WI38 (cell line): ENCODE measurements around the gene RABL3.

Experiments
- H3K4me3 ChIP-seq: 2 replicates; pipeline ENCODE4 v1.5.1; 2011; ENCODE audit warnings: low read depth, mild to moderate bottlenecking, control low read depth, low read length
- TF ChIP-seq, protein P1 (sequence below): IDR thresholded peaks from 2 replicates; pipeline ENCODE4 v1.5.1; 2012; ENCODE audit warnings: low read depth, mild to moderate bottlenecking, control low read depth, low read length

The RABL3 gene

DNA sequence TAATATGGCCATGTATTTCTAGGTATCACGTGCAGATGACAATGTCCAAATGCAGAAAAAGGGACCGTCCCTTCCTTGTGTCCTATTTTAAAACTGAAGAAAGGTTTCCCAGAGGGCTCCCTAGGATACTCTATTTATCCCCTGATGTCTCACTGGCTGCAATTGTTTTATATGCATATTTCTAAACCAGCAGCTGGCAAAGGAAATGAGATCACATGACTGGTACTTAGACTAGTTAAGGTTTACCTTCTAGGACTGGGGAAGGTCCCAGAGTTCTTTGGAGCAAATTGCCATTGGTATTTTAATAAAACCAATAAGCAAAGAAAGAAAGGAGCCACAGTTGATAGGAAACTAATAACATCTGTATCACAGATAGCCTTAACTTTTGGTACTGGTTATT is 29.8 kb upstream of the RABL3 start:
- TF ChIP-seq, protein P1, sequence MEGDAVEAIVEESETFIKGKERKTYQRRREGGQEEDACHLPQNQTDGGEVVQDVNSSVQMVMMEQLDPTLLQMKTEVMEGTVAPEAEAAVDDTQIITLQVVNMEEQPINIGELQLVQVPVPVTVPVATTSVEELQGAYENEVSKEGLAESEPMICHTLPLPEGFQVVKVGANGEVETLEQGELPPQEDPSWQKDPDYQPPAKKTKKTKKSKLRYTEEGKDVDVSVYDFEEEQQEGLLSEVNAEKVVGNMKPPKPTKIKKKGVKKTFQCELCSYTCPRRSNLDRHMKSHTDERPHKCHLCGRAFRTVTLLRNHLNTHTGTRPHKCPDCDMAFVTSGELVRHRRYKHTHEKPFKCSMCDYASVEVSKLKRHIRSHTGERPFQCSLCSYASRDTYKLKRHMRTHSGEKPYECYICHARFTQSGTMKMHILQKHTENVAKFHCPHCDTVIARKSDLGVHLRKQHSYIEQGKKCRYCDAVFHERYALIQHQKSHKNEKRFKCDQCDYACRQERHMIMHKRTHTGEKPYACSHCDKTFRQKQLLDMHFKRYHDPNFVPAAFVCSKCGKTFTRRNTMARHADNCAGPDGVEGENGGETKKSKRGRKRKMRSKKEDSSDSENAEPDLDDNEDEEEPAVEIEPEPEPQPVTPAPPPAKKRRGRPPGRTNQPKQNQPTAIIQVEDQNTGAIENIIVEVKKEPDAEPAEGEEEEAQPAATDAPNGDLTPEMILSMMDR, result no peak
- H3K4me3 ChIP-seq, result no peak overlapping the region

DNA sequence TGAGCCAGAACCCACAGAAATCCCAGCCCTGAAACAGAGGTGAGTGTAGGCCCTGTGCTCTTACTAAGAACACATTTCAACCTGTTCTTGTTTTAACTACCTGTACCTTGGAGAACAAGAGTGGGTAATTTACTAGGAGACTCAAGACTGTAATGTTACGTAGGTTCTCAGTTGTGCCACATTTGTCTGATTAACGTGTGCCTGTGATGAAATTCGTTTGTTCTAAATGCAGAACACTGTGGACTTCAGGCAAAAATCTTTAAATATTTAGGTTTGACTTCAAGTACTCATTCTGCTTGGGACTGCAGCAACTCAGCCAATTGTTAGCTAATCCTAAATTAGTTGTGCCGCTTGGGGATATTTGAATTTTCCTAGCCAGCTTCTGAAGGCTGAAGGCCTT is 28.6 kb upstream of the RABL3 start:
- H3K4me3 ChIP-seq, result no peak overlapping the region
- TF ChIP-seq, protein P1, result no peak

DNA sequence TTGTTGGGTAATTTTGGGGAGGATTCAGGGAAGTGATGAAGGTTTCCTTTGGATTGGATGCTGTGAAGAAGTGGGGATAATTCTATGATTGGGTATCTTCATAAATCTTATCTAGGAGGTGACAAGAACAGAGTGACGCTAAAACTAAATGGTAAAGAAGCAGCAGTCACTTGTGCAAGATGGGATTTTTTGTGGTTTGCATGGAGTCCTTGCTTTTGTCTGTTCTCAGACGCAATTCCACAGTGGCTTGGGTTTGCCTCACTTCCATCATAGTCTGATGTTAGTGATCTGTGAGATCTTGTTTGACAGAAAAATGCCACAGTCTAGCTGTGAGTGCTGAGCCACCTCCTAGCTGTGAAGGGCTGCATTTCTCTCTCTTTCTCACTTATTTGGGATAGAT is 27.1 kb upstream of the RABL3 start:
- H3K4me3 ChIP-seq, result no peak overlapping the region
- TF ChIP-seq, protein P1, result no peak

DNA sequence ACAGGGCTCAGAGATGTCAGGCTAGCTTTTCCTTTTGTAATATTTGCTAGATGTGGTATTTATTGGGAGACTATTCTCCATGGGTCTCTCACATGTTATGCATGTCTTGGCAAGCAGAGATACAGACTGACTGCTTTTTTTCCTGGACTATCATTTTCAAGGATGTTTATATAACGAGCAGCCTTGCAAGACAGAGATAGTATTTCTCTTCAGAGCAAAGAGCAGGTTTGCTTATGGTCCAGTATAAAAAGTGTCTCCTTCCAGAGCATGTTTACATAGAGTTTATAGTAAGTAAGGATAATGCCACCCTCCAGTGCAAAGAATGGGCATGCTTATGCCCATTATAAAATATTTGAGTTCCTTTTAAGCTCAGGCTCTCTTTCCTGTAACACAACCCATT is 24.8 kb upstream of the RABL3 start:
- TF ChIP-seq, protein P1, result no peak
- H3K4me3 ChIP-seq, result no peak overlapping the region

DNA sequence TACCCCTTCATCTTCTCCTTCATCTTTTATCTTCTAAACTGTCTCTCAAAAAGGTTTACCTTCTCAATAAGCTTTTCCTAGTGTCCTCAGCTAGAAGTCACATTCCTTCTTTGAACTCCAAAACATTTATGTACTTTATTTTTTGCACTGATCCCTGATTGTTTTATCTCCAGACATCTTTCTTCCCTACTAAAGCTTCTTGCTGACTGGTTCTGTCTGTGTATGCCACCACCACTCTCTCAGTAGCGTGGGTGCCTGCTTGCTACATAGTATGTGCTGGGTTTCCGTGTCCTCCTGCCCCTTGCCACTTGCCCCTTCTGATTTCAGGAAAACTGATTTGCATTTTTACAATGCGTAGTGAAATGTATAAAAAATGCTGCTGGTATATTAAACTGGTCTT is 24.3 kb upstream of the RABL3 start:
- no peak overlapping the region for H3K4me3 ChIP-seq
- TF ChIP-seq, protein P1, result no peak

DNA sequence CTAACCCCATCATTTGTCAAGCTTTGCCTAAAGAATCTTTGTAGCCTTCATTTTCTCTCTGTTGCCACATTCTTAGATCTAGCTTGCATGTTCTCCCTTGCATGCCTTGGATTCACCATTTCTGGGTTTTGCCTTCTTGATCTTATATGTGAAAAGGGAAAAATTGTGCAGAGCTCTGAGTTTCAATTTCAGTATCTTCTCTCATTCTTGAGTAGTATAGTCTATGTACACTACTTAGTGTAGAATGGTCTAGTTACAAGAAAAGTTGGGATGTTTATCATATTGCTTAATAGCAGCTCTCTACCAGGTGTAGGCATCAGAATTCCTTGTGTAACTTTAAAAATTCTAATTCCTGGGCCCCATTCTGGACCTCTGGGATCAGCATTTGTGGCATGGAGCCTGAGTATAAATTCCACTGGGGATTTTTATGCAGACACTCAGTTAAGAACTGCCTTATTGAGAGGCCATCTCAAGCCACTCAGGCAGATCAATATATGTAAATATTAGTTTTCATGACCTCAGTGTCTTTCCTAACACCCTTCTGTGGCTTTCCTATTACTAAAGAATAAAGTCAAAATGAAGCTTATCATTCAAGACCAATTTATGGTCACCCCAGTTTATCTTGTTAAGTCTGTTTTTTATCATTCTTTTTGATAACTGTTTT is 23.6 kb upstream of the RABL3 start:
- TF ChIP-seq, protein P1, result no peak
- H3K4me3 ChIP-seq, result no peak overlapping the region

DNA sequence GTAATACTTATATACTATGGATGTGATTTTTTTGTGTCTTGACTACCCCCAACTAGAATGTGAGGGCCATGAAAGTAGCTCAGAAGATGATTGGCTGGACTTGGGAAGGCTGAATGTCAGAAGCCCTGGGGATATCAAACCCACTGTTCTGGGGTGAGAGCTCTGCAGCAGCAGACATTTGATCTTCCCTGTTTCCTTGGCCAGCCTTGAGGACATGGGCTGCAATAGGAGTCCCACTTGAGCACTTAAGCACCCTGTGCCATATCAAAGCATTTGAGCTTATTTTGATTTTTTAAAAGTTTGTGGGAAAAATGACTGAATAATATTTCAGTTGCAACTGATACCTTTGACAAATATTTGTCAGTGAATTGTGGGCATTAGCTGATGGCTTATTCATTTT is 21.9 kb upstream of the RABL3 start:
- TF ChIP-seq, protein P1, result no peak
- no peak overlapping the region for H3K4me3 ChIP-seq
